GM12864 (cell line): ENCODE data around the gene LMX1B.

Experiments
- DNase-seq: peaks from one replicate; pipeline ENCODE4 v3.0.0-alpha.2; 2011; ENCODE audit warnings: low read depth
- H3K4me3 ChIP-seq: 2 replicates; pipeline ENCODE4 v1.5.1; 2011; ENCODE audit warnings: mild to moderate bottlenecking, low read depth, low read length, control low read depth
- TF ChIP-seq, protein P1 (sequence below): IDR thresholded peaks from 2 replicates; pipeline ENCODE4 v1.5.1; 2011; ENCODE audit warnings: low read depth, mild to moderate bottlenecking, moderate library complexity, low read length, control low read depth, inconsistent platforms; ENCODE audit errors: missing control alignments

LMX1B gene

DNA sequence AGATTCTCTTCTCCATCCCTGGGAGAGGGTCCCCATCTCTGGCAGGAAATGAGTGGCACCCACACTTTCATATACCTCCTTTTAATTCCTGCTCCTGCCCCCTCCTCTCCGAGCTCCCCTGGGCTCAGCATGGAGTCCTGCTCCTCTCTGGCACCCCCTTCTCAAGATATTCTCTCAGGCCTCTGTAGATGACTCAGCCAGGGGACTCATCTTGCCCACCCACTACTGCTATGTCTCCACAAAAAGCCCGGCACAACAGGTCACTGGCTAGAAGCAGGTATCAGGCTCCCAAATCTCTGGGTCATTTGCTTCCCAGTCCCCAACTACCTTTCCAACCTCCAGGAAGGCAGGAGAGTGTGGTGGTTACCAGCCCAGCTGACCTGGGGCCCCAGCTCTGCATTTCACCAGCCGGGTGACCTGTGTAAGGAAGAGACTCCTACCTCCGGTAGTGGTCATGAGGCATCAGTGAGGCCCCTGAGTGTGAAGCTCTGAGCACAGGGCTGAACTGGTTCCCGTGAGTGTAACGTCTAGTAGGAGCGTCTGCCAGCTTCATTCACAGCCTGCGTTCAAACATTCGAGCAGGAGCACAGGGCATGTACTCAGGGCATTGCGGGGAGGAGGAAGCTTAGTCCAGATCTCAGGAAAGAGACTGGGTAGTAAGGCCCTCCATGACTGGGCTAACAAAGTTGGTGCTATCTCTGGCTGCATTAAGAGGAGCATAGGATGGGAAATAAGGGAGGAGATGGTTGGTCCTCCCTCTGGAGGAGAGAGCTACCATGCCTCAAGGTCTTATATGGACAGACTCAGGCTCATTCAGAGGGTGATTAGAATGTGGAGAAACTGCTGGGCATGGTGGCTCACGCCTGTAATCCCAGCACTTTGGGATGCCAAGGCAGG is 63.7 kb downstream of the LMX1B start:
- no peak overlapping the region for H3K4me3 ChIP-seq
- no peak for DNase-seq
- TF ChIP-seq, protein P1, sequence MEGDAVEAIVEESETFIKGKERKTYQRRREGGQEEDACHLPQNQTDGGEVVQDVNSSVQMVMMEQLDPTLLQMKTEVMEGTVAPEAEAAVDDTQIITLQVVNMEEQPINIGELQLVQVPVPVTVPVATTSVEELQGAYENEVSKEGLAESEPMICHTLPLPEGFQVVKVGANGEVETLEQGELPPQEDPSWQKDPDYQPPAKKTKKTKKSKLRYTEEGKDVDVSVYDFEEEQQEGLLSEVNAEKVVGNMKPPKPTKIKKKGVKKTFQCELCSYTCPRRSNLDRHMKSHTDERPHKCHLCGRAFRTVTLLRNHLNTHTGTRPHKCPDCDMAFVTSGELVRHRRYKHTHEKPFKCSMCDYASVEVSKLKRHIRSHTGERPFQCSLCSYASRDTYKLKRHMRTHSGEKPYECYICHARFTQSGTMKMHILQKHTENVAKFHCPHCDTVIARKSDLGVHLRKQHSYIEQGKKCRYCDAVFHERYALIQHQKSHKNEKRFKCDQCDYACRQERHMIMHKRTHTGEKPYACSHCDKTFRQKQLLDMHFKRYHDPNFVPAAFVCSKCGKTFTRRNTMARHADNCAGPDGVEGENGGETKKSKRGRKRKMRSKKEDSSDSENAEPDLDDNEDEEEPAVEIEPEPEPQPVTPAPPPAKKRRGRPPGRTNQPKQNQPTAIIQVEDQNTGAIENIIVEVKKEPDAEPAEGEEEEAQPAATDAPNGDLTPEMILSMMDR: no peak

DNA sequence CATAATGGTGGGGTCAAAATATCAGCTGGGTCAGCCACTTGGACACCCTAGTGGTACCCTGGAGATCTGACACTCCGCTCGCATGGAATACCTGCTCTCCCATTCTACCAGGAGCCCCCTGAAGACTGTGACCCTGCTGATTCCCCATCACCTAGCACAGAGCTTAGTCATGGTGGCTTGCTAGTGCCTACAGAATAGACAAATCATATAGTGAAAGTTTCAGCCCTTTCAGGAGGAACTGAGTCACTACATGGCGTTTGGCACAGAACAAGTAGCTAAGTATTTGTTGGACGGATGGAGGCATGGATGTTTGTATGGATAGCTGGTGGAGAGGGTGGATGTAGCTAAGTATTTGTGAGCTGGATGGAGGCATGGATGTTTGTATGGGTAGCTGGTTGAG is 65.3 kb downstream of the LMX1B start:
- TF ChIP-seq, protein P1: no peak
- DNase-seq: no peak
- H3K4me3 ChIP-seq: no peak overlapping the region

DNA sequence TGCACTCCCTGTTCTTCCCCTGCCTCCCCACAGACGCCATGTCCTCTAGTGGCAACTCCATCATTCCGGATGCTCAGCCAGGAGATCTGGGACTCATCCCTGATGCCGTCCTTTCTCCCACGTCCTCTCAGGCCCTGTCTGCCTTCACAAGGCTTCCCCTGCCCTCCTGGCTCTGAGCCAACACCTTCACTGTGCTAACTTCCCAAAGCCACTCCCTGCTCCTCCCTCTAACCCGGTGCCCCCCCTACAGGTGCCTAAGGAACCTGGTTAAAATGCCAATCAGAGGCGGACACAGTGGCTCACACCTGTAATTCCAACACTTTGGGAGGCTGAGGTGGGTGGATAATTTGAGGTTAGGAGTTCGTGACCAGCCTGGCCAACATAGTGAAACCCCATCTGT is 67.6 kb downstream of the LMX1B start:
- DNase-seq: no peak
- TF ChIP-seq, protein P1: no peak
- H3K4me3 ChIP-seq: no peak overlapping the region

DNA sequence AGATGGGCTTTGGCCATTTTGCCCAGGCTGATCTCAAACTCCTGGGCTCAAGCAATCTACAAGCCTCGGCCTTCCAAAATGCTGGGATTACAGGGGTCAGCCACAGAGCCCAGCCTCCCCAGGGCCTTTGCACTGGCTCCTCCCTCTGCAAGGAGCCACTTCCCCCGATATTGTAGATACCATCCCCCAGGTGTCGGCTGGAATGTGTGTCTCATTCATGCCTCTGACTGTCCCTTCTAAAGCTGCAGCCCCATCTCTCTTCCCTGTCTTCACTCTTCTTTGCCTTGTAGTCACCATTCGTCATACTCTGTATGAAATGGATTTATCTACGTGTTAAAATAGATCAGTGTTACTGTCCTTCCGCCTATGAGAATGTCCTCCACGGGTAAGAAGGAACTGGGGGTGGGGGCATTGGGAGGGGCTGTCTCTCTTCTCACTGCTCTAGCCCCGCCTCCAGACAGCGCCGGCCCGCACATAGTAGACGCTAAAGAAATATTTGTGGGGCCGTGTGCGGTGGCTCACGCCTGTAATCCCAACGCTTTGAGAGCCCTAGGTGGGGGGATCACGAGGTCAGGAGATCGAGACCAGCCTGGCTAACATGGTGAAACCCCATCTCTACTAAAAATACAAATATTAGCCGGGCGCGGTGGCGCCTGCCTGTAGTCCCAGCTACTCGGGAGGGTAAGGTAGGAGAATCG is 68.5 kb downstream of the LMX1B start:
- TF ChIP-seq, protein P1: no peak
- no peak for DNase-seq
- H3K4me3 ChIP-seq: no peak overlapping the region

DNA sequence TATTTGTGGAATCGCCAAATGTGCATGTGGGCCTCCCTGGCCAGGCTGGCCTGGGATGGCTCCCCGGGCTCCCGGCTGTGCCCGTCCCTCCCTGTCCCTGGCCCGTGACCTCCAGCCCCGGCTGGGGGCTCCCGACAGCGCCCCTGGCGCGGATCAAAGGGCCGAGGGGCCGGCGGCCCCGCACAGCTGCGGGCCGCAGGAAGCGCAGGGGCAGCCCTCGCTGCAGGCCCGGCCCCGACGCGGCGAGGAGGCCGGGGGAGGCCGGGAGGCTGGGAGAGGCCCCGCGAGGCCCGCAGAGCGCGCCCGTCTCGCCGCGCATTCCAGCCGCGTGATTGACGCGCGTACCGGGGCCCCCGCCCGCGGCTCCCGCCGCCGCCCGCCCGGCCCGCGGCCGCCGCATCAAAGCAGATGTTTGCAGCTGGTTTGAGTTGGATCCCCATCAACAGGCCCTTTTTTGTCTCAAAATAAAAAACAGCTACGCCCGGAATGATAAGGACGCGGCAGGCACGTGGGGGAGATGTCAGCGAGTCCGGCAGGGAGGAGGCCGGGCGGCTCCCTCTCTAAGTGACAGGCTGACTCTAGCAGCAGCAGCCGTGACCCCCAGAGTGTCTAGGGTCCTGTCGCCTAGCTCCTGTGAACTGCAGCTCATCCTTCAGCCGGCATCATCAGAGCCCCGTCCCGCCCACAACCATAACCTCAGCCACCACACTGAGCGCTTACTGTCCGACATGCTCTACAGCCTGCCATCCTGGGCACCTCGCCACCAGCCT is 69.4 kb downstream of the LMX1B start:
- TF ChIP-seq, protein P1: no peak
- no peak overlapping the region for H3K4me3 ChIP-seq
- DNase-seq: no peak

DNA sequence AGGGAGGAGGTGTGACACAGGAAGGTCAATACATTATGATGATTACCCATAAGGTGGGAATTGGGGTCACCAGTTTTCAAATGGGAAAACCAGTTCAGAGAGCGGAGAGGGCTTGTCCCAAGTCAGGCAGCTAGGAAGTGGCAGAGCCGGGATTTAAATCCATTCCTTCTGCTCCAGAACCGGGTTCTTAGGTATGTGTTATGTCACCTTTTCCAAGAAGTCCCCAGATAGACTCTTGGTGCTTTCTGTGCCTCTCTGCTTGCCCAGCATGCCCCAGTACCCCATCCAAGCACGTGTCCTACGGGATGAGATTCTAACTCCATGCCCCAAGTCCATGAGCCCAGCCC is 69.9 kb downstream of the LMX1B start:
- DNase-seq: no peak
- no peak overlapping the region for H3K4me3 ChIP-seq
- TF ChIP-seq, protein P1: no peak
